Measurements from ENCODE around the gene COX10.

DNA sequence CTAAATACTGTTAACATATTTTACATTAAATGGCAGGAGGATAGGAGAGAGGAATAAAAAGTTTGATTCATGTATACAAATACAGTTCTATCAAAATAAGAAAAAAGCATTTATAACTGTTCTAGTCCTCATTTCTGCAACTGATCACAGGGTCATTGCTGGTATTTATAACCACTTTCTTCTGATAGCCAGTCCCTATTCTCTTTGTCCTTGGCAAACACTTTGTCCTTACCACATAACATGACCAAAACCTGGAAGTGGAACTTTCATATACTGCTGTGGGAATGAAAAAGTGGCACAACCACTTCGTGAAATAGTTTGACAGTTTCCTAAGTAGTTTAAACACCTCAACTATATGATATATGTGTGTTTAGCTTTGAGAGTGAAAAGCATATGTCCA lies 84.1 kb downstream of the COX10 start:
- TF ChIP-seq, protein P1, sequence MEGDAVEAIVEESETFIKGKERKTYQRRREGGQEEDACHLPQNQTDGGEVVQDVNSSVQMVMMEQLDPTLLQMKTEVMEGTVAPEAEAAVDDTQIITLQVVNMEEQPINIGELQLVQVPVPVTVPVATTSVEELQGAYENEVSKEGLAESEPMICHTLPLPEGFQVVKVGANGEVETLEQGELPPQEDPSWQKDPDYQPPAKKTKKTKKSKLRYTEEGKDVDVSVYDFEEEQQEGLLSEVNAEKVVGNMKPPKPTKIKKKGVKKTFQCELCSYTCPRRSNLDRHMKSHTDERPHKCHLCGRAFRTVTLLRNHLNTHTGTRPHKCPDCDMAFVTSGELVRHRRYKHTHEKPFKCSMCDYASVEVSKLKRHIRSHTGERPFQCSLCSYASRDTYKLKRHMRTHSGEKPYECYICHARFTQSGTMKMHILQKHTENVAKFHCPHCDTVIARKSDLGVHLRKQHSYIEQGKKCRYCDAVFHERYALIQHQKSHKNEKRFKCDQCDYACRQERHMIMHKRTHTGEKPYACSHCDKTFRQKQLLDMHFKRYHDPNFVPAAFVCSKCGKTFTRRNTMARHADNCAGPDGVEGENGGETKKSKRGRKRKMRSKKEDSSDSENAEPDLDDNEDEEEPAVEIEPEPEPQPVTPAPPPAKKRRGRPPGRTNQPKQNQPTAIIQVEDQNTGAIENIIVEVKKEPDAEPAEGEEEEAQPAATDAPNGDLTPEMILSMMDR (conservative IDR thresholded peaks at IDR 0.05; ENCODE audit: low read length): no peak
- TF ChIP-seq EZH2phosphoT487 (IDR thresholded peaks at IDR 0.05; ENCODE audit: borderline replicate concordance, low read depth, low read length): no peak

Measured in OCI-LY7 (cell line).